T-helper 2 cell (primary cell): ENCODE results near the gene PEA15.

Experiments used
- DNase-seq, 5 experiments: peaks; one replicate each; pipeline versions ENCODE4 v3.0.0 to v3.0.0-alpha.2; 2012 to 2022

Gene PEA15

DNA sequence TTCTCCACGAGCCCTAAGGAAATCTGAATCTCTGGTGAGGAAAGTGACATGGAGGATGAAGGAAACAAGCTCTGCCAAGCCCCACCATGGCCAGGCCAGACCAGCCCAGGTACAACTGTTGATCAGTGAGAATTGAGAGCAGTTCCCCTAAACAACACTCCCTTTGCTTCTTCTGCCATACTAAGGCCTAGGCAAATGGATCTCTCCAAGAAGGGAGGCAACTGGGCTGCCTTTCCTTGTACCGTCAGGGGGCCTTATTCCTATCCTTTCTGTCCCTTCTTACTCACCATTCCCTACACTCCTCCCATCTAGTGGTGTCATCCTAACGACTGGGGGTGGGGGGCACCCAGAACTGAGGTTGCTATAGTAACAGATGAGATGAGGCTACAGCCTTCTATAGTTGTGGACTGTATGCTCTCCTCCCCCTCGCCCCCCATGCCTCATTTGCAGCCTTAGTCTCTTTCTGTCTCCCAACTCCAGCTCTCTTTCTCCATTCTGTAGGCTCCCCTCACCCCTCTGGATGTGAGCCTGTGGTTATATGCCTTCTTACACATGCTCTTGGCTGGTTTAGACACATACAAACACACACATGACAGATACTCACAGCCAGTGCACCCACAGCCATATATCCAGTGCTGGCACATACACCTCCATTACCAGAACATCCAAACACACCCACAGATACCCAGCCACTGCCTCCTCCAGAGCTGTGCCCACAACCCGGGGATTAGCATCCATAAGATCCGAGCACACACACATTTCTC, 3.6 kb downstream of the PEA15 start:
- DNase-seq = no peak

- DNase-seq = no peak
Observed at GRCh38 chr1:160209321-160210046, 4.3 kb downstream of the PEA15 start.

DNA sequence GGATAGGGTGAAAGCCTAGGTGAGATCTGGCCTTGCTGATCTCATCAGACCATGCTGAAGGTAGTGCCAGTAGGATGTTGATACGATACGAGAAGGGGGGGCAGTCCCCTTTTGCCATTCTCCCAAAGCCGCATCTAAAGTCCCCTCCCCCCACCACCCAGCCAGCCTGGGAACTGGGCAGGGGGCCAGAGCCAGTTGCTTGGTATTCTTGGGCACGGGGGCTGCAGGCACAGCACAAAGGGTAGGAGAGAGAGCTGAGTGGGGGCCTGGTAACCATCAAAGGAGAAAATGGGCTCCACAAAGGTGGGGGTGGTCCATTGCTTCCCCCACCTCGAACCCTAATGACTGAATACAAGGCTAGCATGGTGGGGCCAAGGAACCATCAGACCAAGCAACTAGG, 5.4 kb downstream of the PEA15 start:
- DNase-seq = no peak

DNA sequence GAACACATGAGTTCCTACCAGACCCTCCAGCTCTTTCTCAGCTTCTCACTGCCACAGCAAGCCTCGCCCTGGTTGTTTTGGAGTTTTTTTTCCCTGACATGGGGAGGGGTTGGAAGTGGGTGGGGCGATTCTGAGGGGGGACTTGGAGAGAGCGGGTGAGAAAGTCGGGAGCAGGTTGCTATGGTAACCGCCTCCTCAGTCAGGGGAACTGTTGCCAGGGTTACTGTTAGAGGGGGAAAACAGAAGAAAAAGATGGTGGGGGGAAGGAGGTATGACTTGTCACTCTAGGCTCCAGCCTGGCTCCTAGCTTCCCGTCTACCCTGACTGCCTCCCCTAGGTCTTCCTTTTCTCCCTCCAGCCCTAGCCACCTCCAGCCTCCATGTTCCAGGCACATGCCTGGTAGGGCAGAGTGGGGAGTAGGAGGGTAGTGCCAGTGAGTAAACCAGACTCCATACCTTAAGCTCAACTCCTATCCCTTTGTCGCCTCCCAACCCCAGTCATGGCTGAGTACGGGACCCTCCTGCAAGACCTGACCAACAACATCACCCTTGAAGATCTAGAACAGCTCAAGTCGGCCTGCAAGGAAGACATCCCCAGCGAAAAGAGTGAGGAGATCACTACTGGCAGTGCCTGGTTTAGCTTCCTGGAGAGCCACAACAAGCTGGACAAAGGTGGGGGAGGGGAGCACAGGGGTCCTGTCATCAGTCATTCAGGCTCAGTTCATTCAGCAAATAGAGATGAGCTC, 6.0 kb downstream of the PEA15 start:
- DNase-seq = no peak

DNA sequence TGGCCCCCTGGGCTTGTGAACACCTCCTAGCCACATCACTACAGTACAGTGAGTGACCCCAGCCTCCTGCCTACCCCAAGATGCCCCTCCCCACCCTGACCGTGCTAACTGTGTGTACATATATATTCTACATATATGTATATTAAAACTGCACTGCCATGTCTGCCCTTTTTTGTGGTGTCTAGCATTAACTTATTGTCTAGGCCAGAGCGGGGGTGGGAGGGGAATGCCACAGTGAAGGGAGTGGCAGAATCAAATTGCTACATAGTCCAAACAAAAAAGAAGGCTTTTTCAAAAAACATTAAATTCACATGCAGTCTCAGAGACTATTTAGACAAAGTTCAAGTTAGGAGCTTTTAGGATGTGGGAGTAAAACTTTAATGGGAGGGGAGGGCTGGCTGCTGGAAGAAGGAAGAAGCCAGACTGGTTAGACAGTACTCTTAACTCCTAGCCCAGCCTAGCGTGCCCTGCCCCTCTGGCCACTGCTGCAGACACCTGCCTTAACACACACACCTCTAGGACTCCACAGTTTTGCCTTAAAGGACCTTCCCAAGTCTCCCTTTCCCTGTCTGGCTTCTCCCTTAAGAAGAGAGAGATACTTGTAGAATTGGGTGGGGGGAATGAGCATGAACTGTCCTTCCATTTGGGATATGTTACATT, 9.4 kb downstream of the PEA15 start:
- no peak for DNase-seq

- no peak for DNase-seq
Observed at GRCh38 chr1:160216301-160216700, 11.1 kb downstream of the PEA15 start.

GRCh38 chr1:160217481-160218051, 12.4 kb downstream of the PEA15 start:
- DNase-seq = no peak

GRCh38 chr1:160219062-160219929, 14.1 kb downstream of the PEA15 start:
- DNase-seq = no peak

- DNase-seq = no peak
Observed at GRCh38 chr1:160220301-160220700, 15.1 kb downstream of the PEA15 start.

GRCh38 chr1:160221089-160221488, 15.9 kb downstream of the PEA15 start:
- no peak for DNase-seq

DNA sequence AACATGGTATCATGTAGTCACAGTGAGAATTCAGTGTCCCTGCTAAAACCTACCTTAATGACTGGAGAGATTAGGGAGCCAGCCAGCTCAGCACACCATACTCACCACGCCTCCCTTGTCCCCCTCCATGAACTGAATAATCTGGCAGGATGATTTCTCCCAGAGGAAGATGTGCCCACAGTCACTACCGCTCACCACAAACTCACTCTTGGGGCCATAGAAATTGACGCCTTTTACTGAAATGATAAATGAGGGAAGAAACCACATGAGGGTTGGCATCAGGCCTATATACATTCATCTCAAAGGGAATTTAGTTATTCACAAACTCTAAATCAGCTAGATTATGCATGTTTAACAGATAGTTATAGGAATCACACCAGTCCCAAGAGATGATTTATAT, 17.4 kb downstream of the PEA15 start:
- no peak for DNase-seq

DNA sequence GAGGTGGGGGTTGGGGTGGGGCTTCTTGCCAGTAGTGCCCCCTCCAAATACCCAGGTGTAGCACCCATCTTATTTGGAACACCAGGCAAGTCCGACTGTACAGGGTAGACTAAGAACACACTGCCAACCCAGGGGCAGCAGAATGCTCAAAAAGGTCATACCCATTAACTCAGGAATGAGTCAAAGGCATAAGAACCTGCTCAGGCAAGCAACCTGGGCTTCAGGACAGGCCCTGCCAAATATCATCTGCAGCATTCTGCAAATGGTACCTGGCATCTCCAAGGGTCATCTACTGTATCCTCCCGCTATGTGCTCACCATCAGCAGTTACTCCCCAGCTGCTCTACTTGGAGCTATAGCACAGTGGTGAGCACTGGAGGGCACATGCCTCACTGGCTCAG, 19.4 kb downstream of the PEA15 start:
- no peak for DNase-seq

- DNase-seq = no peak
Observed at GRCh38 chr1:160225345-160225744, 20.2 kb downstream of the PEA15 start.

DNA sequence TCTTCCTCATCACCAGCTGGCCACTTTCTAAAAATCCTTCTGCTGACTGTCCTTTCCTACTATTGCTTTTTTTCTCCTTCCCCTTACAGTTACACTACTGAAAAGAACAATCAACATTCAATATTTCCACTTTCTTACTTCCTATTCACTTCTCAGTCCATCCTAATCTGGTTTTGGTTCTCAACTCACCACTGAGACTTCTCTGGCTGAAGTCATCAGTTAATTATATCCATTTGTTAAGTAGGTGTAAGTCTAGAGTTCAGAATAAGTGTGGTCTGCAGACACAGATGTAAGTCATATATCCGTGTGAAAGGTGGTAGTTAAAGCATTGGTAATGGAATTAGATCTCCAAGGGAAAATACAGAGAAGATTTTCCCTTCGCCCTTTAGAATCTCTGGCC, 21.4 kb downstream of the PEA15 start:
- DNase-seq = no peak

DNA sequence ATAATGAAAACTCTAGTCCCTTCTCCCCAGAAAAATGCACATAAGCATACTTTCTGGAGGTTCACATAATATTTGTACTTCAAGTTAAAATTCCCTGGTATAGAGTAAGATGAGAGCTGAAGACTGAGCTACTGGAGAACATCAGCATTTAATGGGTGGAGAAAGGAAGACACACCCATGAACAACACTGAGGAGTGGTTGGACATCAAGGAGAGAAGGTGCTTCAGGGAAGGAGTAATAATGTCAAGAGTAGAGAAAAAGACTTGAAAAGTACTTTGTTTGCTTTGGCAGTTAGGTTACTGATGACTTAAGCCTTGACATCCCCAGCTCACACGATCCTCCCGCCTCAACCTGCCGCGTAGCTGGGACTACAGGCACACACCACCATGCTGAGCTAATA, 21.9 kb downstream of the PEA15 start:
- DNase-seq = no peak

GRCh38 chr1:160227561-160227960, 22.4 kb downstream of the PEA15 start:
- no peak for DNase-seq

GRCh38 chr1:160228431-160228830, 23.2 kb downstream of the PEA15 start:
- no peak for DNase-seq

- no peak for DNase-seq
Observed at GRCh38 chr1:160232911-160233310, 27.7 kb downstream of the PEA15 start.

GRCh38 chr1:160236806-160237205, 31.6 kb downstream of the PEA15 start:
- DNase-seq = no peak

GRCh38 chr1:160237558-160237957, 32.4 kb downstream of the PEA15 start:
- no peak for DNase-seq

DNA sequence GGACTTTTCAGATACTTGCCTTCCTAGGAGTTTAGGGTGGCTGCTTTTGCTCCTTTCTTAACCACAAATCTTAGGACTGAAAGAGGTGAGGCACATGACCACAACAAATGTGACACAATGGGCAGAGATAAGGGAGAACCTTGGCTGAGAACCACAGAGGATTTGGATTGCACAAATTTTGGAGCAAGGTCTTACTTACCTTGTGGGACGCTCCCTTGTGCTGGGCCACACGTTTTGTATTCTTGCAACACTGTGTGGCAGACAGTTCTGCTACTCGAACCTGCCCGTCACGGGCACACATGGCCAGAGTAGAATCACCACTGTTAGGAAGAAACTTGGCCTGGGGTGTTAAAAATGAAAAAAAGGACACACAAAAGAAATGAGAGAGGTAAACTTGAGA, 33.2 kb downstream of the PEA15 start:
- no peak for DNase-seq
